Measurements from ENCODE around the gene FRMD4B.
"Not testable (repeated sequence)": the region's sequence is repeated elsewhere in the genome, so short reads cannot be mapped to it uniquely, and the experiment has no call there.

The FRMD4B gene

DNA sequence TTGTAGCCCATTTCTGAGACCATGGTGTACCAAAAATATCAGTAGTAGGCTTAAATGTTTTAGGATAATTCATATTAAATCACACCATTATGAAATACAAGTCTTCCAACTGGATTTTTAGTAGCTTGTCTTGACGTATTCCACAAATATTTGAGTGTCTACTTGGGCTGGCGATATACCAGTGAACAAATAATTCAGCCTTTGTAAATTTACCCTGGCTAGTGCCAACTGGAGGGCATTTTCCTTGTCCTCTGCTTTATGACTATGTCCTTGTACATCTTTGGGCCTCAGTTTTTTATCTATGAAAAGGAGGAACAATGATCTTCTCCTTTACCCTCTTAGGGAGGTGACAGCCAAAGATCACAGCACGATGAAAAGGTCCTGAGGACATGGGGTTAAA lies 114.8 kb downstream of the FRMD4B start:
- H3K27me3 ChIP-seq (replicated peaks; ENCODE audit: control insufficient read depth, insufficient read depth, low read length): no peaks in the 10 kb centered on the region
- H3K36me3 ChIP-seq (ENCODE audit: control insufficient read depth, insufficient read depth, low read length): no peaks in the 10 kb centered on the region

GRCh38 chr3:69266585-69266984 lies 119.3 kb downstream of the FRMD4B start:
- no peak for DNase-seq (ENCODE audit: extremely low read depth, insufficient read length)
- TF ChIP-seq CTCF (IDR thresholded peaks at IDR 0.05; ENCODE audit: insufficient read depth, low read length, poor library complexity, severe bottlenecking): no peak
- no peaks in the 10 kb centered on the region for H3K27me3 ChIP-seq (replicated peaks; ENCODE audit: control insufficient read depth, insufficient read depth, low read length)
- H3K36me3 ChIP-seq (ENCODE audit: control insufficient read depth, insufficient read depth, low read length): no peaks in the 10 kb centered on the region
- H3K4me3 ChIP-seq (replicated peaks; ENCODE audit: low read depth, low read length): no peak overlapping the region

More for the DNA sequence above, 114.8 kb downstream of the FRMD4B start:
- DNase-seq (ENCODE audit: extremely low read depth, insufficient read length): no peak
- no peak overlapping the region for H3K4me3 ChIP-seq (replicated peaks; ENCODE audit: low read depth, low read length)
- no peak for TF ChIP-seq CTCF (IDR thresholded peaks at IDR 0.05; ENCODE audit: insufficient read depth, low read length, poor library complexity, severe bottlenecking)

- H3K4me3 ChIP-seq (replicated peaks; ENCODE audit: low read depth, low read length); DNase-seq (ENCODE audit: extremely low read depth, insufficient read length); H3K27me3 ChIP-seq (replicated peaks; ENCODE audit: control insufficient read depth, insufficient read depth, low read length); H3K36me3 ChIP-seq (ENCODE audit: control insufficient read depth, insufficient read depth, low read length): not testable (repeated sequence)
These were observed 119.8 kb downstream of the FRMD4B start for GRCh38 chr3:69266071-69266470.

- not testable (repeated sequence) for DNase-seq (ENCODE audit: extremely low read depth, insufficient read length); H3K36me3 ChIP-seq (ENCODE audit: control insufficient read depth, insufficient read depth, low read length); H3K27me3 ChIP-seq (replicated peaks; ENCODE audit: control insufficient read depth, insufficient read depth, low read length); H3K4me3 ChIP-seq (replicated peaks; ENCODE audit: low read depth, low read length)
These were observed 125.0 kb downstream of the FRMD4B start for GRCh38 chr3:69260843-69261405.

DNA sequence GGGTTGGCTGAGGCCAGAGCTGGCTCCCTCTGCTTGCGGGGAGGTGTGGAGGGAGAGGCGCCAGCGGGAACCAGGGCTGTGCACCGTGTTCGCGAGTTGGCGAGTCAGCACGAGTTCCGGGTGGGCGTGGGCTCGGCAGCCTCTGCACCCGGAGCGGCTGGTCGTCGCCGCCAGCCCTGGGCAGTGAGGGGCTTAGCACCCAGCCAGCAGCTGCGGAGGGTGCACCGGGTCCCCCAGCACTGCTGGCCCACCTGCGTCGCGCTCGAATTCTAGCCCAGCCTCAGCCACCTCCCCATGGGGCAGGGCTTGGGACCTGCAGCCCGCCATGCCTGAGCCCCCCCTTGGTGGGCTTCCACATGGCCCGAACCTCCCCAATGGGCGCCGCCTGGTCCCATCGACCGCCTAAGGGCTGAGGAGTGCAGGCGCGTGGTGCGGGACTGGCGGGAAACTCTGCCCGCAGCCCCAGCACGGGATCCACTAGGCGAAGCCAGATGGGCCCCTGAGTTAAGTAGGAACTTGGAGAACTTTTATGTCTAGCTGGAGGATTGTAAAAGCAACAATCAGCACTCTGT lies 125.6 kb downstream of the FRMD4B start:
- no peak for TF ChIP-seq CTCF (IDR thresholded peaks at IDR 0.05; ENCODE audit: insufficient read depth, low read length, poor library complexity, severe bottlenecking)
- H3K4me3 ChIP-seq (replicated peaks; ENCODE audit: low read depth, low read length): no peak overlapping the region
- H3K27me3 ChIP-seq (replicated peaks; ENCODE audit: control insufficient read depth, insufficient read depth, low read length): no peaks in the 10 kb centered on the region
- H3K36me3 ChIP-seq (ENCODE audit: control insufficient read depth, insufficient read depth, low read length): no peaks in the 10 kb centered on the region
- no peak for DNase-seq (ENCODE audit: extremely low read depth, insufficient read length)

DNA sequence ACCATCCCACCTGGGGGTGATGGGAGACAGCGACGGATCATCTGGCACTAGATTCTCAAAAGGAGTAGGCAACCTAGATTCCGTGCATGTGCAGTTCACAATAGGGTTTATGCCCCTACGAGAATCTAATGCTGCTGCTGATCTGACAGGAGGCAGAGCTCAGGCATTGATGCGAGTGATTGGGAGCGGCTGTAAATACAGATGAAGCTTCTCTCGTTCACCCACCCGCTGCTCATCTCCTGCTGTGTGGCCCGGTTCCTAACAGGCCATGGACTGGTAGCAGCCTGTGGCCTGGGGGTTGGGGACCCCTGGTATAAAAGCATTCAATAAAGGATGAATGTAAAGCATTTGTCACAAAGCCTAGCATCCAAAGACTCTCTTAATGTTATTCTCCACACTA lies 126.8 kb downstream of the FRMD4B start:
- DNase-seq (ENCODE audit: extremely low read depth, insufficient read length): no peak

More for the DNA sequence above, 126.8 kb downstream of the FRMD4B start:
- Histone ChIP-seq H3K36me3 (ENCODE audit: control insufficient read depth, insufficient read depth, low read length) (no peaks in the 10 kb centered on the region), H3K4me3 (replicated peaks; ENCODE audit: low read depth, low read length) (no peak overlapping the region), H3K27me3 (replicated peaks; ENCODE audit: control insufficient read depth, insufficient read depth, low read length) (no peaks in the 10 kb centered on the region)
- TF ChIP-seq CTCF (IDR thresholded peaks at IDR 0.05; ENCODE audit: insufficient read depth, low read length, poor library complexity, severe bottlenecking): no peak

All from GM06990 (cell line).